Esophagus squamous epithelium (tissue), 5 donors: Measurements from ENCODE around the gene LAMA1. TPM values are rescaled to one million over a fixed set of nuclear protein-coding genes. Genes with fewer than 3 reads are reported as not detected.
"Not testable (repeated sequence)": the region's sequence is repeated elsewhere in the genome, so short reads cannot be mapped to it uniquely, and the experiment has no call there.

Source experiments
- DNase-seq: peaks from one replicate; lab custom pipeline; 2025; lab: John Stamatoyannopoulos, UW
- H3K27ac ChIP-seq, 4 donors: fragments of 200-600 bp; sonication (generic); one replicate each; pipeline ENCODE4 v1.5.1; 2016 to 2019; ENCODE audit warnings: mild to moderate bottlenecking in 1 of 4
- H3K27me3 ChIP-seq, 4 donors: fragments of 200-600 bp; sonication (generic); 1 replicate in 3 of 4; 2 replicates in 1 of 4; pipeline versions ENCODE4 v1.5.1 to v1.6.0; 2017 to 2021; ENCODE audit warnings: antibody characterized with exemption in 1 of 4
- H3K36me3 ChIP-seq, 3 donors: fragments of 200-600 bp; sonication (generic); one replicate each; pipeline ENCODE4 v1.5.1; 2016 to 2019
- H3K4me1 ChIP-seq, 3 donors: fragments of 200-600 bp; sonication (generic); one replicate each; pipeline ENCODE4 v1.5.1; 2017 to 2019
- H3K4me3 ChIP-seq, 4 donors: fragments of 200-600 bp; sonication (generic); 1 replicate in 3 of 4; 2 replicates in 1 of 4; pipeline ENCODE4 v1.5.1; 2016 to 2019; ENCODE audit warnings: mild to moderate bottlenecking in 2 of 4, moderate library complexity in 1 of 4
- H3K9me3 ChIP-seq, 3 donors: fragments of 200-600 bp; sonication (generic); one replicate each; pipeline ENCODE4 v1.5.1; 2016 to 2019
- CTCF ChIP-seq, 6 experiments: fragments of 450-650 bp in 4 of 6; fragments of 200-600 bp in 2 of 6; sonication (generic) in 2 of 6; IDR thresholded peaks; one replicate each; pipeline ENCODE4 v1.5.1; 2016 to 2019; ENCODE audit warnings: antibody characterized with exemption in 6 of 6, mild to moderate bottlenecking in 4 of 6, moderate library complexity in 4 of 6
- POLR2A ChIP-seq, 4 donors: fragments of 450-650 bp; IDR thresholded peaks; one replicate each; pipeline ENCODE4 v1.6.1; 2017; ENCODE audit warnings: antibody characterized with exemption in 4 of 4, mild to moderate bottlenecking in 4 of 4, moderate library complexity in 3 of 4
- WGBS, 2 donors: methylation state at CpG; one replicate each; pipeline ENCODE4 v1.1.5; 2018; 5-methylcytosine and 5-hydroxymethylcytosine counted together
- intact Hi-C: fragments of 100-400 bp; cut with DNase I; formaldehyde crosslinking; loops from one replicate; pipeline ENCODE4 v1.15.0; 2022
- total RNA-seq, 4 donors: library from RNA; depleted of rRNA; stranded (reverse); fragments of >200 nt; gene quantifications; one replicate each; pipeline ENCODE4 v1.1.0, GENCODE V29; 2016
- donor health status: DM: yes; HTN: yes; CAD: no.

LAMA1 gene
- total RNA-seq, 4 donors from 2014 or later, result 0.08 to 2.7 (median 1.6) TPM

GRCh38 chr18:6939972-6940371 is 177.6 kb downstream of the LAMA1 start:
- Histone ChIP-seq H3K27me3 (no peaks in the 10 kb centered on the region), H3K27ac (no peak overlapping the region), H3K9me3 (no peaks in the 10 kb centered on the region), H3K36me3 (no peaks in the 10 kb centered on the region), H3K4me3 (no peak overlapping the region), H3K4me1 (no peaks in the 10 kb centered on the region)
- DNase-seq, result no peak
- 38 to 72% methylated on average over 4 of the region's 4 CpGs for WGBS, 2 donors
- TF ChIP-seq POLR2A (IDR thresholded peaks at IDR 0.05) (no peak), CTCF (IDR thresholded peaks at IDR 0.05) (no peak)
- intact Hi-C loops, result no loop called here

GRCh38 chr18:6938403-6938802 is 179.2 kb downstream of the LAMA1 start:
- H3K36me3 ChIP-seq, H3K9me3 ChIP-seq, H3K4me3 ChIP-seq, intact Hi-C loops, H3K4me1 ChIP-seq, H3K27me3 ChIP-seq, H3K27ac ChIP-seq, DNase-seq: not testable (repeated sequence)
- WGBS, 2 donors, result 57 to 65% methylated on average over 2 of the region's 2 CpGs

GRCh38 chr18:6938003-6938402 is 179.6 kb downstream of the LAMA1 start:
- intact Hi-C loops, result no loop called here
- TF ChIP-seq CTCF (IDR thresholded peaks at IDR 0.05), result no peak
- no peak for TF ChIP-seq POLR2A (IDR thresholded peaks at IDR 0.05)
- Histone ChIP-seq H3K4me1 (no peaks in the 10 kb centered on the region), H3K27me3 (no peaks in the 10 kb centered on the region), H3K36me3 (no peaks in the 10 kb centered on the region), H3K4me3 (no peak overlapping the region), H3K27ac (no peak overlapping the region), H3K9me3 (no peaks in the 10 kb centered on the region)
- DNase-seq, result no peak
- 50 to 67% methylated on average over 7 of the region's 7 CpGs for WGBS, 2 donors

GRCh38 chr18:6934859-6935258 is 182.7 kb downstream of the LAMA1 start:
- TF ChIP-seq CTCF (IDR thresholded peaks at IDR 0.05), result no peak
- TF ChIP-seq POLR2A (IDR thresholded peaks at IDR 0.05), result no peak
- Histone ChIP-seq H3K36me3 (no peaks in the 10 kb centered on the region), H3K27ac (no peak overlapping the region), H3K27me3 (no peaks in the 10 kb centered on the region), H3K9me3 (no peaks in the 10 kb centered on the region), H3K4me1 (no peaks in the 10 kb centered on the region), H3K4me3 (no peak overlapping the region)
- WGBS, 2 donors, result 90 to 91% methylated on average over 1 of the region's 1 CpG
- intact Hi-C loops, result no loop called here
- no peak for DNase-seq

GRCh38 chr18:6929370-6930102 is 188.1 kb downstream of the LAMA1 start:
- no peaks in the 10 kb centered on the region for H3K9me3 ChIP-seq
- no peak overlapping the region for H3K27ac ChIP-seq
- peaks cover 0 to 10% (median 0%) of the 10 kb centered on the region in 3 donors for H3K4me1 ChIP-seq
- WGBS, 2 donors, result 92 to 93% methylated on average over 21 to 33 of the region's 45 CpGs
- H3K4me3 ChIP-seq, result no peak overlapping the region
- no peak for DNase-seq
- TF ChIP-seq POLR2A (IDR thresholded peaks at IDR 0.05) (no peak), CTCF (IDR thresholded peaks at IDR 0.05) (no peak)
- no peaks in the 10 kb centered on the region for H3K27me3 ChIP-seq
- H3K36me3 ChIP-seq, result no peaks in the 10 kb centered on the region
- intact Hi-C loops, result loop anchor here (10.0 kb wide), 2 partner anchors 95 to 245 kb away; no protein-coding TSS in a partner anchor
